HG02588 (cell line): Measurements from ENCODE around the gene ALOX15.
"Not testable (repeated sequence)": the region's sequence is repeated elsewhere in the genome, so short reads cannot be mapped to it uniquely, and the experiment has no call there.

Experiments used
- ATAC-seq: cut with Tn5 transposase; IDR thresholded peaks from one replicate; pipeline ENCODE4 v1.9.1; 2021; ENCODE audit warnings: mild to moderate bottlenecking, moderate library complexity; ENCODE audit not compliant: unreplicated experiment

Gene ALOX15

DNA sequence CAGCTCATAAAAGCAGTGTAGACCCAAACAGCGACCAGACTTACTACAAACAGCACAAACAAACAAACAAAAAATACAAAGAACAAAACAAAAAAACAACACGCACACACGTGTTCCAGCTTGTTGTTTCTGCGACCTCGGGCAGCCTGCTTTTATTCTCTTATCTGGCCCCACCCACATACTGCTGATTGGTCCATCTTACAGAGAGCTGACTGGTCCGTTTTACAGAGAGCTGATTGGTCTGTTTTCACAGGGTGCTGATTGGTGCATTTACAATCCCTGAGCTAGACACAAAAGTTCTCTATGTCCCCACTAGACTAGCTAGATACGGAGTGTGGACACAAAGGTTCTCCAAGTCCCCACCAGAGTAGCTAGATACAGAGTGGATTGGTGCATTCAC lies 14.5 kb upstream of the ALOX15 start:
- not testable (repeated sequence) for ATAC-seq

- ATAC-seq: no peak
Measured at GRCh38 chr17:4652997-4653396, 11.5 kb upstream of the ALOX15 start.

DNA sequence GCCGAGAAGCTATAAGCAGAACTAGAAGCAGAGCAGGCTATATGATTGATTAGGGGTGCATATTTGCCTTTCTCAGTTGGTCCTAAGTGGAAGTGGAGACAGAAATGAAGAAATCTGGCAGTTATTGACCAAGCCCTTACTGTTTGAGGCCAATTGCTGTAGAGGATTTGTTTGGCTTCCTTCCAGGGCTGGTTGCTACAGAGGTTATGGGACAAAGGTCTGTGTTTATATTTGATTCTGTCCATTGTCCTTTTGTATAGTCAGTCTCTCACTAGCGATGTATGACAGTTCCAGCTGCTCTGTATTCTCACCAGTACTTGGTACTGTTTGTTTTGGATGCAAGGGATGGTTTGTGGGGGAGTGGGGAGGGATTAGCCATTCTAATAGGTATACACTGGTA lies 7.3 kb upstream of the ALOX15 start:
- no peak for ATAC-seq

DNA sequence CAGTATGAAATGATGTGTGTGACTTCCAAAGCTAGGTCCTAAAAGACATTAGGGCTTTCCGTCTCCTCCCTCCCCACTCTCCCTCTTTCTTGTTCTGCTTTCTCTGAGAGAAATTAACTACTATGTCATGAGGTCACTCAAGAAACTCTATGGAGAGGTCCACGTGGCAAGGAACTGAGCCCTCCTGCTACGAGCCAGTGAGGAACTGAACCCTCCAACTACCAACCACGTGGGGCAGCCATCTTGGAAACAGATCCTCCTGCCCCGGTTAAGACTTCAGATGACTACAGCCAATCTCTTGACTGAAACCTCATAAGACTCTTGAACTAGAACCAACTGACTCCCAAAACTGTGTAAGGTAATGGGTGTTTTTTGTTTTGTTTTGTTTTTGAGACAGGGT lies 4.2 kb upstream of the ALOX15 start:
- ATAC-seq: no peak

GRCh38 chr17:4643676-4644075 lies 2.2 kb upstream of the ALOX15 start:
- no peak for ATAC-seq

- no peak for ATAC-seq
Measured at GRCh38 chr17:4642286-4642685, 808 bp upstream of the ALOX15 start.

DNA sequence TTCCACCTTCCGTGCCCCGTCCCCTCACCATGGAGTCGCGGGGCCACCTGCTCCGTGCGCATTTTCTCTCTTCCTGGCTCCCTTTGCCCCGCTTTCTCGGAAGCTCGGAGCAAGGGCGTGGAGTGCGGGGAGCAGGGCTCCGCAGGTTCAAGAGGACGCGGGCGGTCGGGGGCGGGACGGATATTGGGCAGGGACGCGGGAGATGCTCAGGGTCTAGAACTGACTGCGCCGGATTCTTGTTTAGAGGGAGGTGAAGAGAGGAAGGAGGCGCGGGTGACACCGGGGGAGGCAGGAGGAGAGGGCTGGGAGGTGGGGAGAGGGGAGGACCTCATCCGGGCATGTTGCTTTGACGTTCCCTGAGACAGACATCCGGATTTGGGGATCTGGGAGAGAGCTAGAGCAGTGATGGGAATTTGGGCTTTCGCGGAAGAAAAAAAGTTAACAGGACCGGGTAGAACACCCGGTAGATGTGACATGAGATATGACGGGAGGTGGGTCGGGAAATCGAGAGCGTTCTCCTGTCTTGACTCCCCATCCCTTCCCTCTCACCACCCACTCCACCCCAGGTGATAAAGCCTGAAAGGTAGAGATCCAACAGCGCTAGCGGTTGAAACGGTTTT lies 799 bp downstream of the ALOX15 start:
- ATAC-seq: not testable (repeated sequence)

DNA sequence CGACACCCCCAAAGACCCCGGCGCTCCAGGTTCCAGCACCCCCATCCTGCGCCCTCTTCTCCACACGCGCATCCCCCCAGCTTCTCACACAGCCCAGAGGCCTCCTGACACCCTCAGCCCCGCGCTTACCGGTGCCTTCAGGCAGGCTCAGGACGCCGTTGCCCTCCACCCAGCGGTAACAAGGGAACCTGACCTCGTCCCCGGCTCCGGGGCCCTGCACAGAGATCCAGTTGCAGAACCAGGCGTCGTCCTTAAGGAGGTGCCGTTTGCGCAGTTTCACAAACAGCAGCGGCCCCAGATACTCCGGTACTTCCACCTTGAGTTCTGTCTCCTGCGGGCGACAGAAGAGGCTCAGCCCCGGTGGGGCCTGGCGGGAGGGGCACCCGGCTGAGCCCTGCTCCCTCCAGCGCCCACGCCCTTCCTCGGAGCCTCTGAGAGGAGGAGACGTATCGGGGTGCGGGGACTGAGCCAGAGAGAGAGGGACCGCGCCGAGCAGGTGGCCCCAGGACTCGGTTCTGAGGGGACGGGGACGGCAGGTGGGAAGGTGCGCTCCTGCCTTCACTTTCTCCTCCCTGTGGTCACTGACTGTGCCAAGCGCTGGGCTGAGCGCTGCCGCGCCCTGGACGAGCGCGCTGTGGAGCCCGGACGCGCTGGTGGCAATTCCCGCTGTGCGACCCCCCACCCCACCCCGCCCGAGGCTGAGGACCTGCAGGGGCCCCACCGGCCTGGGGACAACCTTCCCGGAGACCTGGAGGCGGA lies 2.0 kb downstream of the ALOX15 start:
- ATAC-seq: not testable (repeated sequence)

DNA sequence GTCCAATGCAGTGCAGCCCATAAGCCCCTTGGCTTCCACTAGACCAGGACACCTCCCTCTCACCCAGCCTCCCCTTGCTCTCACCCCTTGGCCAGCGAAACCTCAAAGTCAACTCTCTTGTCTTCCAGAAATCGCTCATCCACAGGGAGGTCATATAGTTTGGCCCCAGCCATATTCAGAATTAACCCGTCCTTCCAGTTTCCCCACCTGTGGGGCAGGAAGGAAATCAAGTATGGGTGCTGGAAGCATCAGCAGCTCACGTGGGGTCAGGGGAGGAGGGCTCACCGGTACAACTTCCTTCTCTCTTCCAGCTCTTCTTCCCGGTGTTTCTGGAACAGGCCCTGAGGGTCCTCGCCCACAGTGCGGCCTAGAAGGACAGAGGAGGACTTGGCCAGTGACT lies 2.7 kb downstream of the ALOX15 start:
- not testable (repeated sequence) for ATAC-seq

DNA sequence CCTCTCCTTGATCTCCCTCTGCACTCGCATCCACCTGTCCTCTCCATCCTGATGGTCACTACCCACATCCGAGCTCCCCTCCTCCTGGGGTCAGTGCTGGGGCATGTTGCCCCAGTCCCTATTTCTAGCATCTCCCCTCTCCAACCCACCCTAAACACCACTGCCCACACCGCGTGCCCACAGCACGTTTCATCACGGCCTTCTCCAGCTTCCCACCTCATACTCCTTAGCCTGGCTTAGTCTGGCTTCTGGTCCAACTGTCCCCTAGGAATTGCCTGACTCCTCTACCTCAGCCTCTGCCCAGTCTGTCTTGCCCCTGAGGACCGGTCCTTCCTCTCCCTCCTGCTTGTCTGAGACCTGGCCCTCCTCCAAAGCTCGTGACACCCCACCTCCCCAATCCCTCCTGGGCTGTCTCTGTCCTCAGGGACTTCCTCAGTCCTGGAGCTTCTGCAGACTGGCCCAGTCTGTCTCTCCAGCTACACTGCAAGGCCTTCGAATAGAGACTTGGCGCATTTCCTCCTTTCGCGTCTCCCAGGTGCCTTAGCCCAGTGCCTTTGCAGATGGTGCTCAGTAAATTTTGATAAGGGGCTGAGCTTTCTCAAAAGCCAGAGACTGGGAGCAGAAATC lies 4.9 kb downstream of the ALOX15 start:
- no peak for ATAC-seq

GRCh38 chr17:4635823-4636375 lies 5.6 kb downstream of the ALOX15 start:
- ATAC-seq: no peak

- ATAC-seq: no peak
Measured at GRCh38 chr17:4634976-4635375, 6.5 kb downstream of the ALOX15 start.

DNA sequence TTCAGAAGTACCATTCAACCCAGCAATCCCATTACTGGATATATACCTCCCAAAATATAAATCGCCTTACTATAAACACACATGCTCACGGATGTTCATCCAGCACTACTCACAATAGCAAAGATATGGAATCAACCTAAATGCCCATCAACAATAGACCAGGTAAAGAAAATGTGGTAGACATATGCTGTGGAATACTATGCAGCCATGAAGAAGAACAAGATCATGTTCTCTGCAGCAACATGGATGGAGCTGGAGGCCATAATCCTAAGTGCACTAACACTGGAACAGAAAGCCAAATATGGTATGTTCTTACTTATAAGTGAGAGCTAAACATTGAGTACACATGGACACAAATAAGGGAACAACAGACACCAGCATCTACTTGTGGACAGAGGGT lies 7.8 kb downstream of the ALOX15 start:
- ATAC-seq: no peak

GRCh38 chr17:4632581-4632920 lies 8.9 kb downstream of the ALOX15 start:
- no peak for ATAC-seq

DNA sequence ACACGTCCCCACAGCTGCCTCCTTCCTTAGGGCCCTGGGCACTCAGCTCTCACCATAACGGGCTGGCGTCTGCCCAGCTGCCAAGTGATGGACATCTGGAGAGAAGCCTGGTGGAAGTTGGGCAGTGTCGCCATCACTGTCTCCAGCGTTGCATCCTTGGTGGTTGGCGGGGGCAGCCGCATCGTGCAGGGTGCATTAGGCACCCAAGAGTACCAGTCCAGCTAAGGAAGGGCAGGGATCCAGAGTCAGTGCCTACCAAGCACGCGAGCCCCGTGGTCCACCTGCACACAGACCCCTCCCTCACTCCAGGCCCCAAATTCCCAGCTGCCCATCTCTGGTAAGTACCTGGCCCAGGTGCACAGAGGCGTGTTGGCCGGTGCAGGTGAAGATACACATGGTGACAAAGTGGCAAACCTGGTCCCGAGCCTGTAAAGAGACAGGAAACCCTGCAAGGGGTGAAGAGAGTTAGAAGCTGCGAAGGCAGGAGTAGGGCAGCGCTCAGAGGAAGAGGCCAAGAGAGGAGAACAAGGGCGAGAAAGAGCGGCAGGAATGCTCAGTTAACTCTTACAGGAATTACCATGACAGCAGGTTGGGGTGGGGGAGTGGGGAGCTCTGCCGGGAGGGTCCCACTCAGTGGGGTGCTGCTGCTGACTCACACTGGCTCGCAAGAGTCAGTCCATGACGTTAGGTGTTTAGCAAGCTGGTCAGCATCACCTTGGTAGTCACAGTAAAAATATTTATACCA lies 9.5 kb downstream of the ALOX15 start:
- ATAC-seq: no peak

DNA sequence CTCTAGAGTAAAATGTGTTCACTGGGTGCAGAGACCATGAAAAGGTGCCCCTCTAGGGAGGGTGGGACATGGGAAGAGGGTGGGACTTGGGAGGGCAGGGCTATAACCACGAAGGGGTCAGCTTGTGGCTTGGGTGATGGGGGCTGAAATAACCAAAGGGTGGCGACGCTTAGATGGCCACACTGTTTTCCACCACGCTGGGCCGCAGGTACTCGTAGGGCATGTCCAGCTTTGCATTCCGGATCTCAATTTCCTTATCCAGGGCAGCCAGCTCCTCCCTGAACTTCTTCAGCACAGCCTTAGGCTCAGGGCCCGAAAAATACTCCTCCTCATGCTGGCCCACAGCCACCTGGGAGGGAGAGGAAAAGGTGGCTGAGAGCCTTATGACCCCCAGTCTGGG lies 10.0 kb downstream of the ALOX15 start:
- no peak for ATAC-seq

- no peak for ATAC-seq
Measured at GRCh38 chr17:4626734-4627256, 14.7 kb downstream of the ALOX15 start.

DNA sequence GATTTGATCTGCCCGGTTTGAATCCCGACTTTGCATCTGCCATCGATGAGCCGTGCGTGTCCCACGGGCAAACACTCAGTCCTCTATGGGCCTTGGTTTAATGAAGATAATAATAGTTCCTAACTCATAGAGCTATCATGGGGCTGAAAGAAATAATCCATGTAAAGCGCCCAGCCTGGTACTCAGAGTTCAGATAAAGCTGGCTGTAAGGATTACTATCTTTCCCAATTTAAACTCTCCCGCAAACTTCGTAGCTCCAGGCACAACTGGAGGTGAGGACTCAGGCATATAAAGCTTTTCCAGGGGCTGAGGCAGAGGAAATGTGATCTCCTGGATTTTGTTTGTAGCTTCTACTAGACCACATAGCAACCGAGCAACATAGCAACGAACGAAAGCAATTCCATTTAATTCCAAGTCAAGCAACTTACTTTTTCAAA lies 16.3 kb downstream of the ALOX15 start:
- ATAC-seq: no peak

GRCh38 chr17:4624451-4624911 lies 17.0 kb downstream of the ALOX15 start:
- not testable (repeated sequence) for ATAC-seq

DNA sequence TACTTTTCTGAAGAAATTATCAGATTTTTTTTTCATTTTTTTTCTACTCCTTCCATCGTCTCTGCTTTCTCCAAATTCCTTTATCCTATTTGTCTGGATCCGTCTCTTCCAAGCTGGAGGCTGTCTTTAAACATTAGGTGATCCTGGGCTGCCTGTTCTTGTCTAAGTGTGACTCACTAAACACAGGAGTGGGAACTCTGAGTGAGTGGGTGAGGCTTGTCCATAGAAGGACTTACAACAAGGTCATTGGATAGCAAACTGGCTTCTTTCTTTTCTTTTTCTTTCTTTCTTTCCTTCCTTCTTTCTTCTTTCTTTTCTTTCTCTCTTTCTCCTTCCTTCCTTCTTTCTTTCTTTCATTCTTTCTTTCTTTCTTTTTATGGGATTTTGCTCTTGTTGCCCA lies 18.2 kb downstream of the ALOX15 start:
- ATAC-seq: no peak

GRCh38 chr17:4622375-4622774 lies 19.1 kb downstream of the ALOX15 start:
- ATAC-seq: no peak
